ENCODE measurements around the gene PKM. TPM values are rescaled to one million over a fixed set of nuclear protein-coding genes. Genes with fewer than 3 reads are reported as not detected.
A peak's percentile ranks its signal among the peaks of the same experiment; 100 is the strongest.

Gene PKM
- total RNA-seq, 3 donors from 2014 or later: 328 to 450 (median 372) TPM

DNA sequence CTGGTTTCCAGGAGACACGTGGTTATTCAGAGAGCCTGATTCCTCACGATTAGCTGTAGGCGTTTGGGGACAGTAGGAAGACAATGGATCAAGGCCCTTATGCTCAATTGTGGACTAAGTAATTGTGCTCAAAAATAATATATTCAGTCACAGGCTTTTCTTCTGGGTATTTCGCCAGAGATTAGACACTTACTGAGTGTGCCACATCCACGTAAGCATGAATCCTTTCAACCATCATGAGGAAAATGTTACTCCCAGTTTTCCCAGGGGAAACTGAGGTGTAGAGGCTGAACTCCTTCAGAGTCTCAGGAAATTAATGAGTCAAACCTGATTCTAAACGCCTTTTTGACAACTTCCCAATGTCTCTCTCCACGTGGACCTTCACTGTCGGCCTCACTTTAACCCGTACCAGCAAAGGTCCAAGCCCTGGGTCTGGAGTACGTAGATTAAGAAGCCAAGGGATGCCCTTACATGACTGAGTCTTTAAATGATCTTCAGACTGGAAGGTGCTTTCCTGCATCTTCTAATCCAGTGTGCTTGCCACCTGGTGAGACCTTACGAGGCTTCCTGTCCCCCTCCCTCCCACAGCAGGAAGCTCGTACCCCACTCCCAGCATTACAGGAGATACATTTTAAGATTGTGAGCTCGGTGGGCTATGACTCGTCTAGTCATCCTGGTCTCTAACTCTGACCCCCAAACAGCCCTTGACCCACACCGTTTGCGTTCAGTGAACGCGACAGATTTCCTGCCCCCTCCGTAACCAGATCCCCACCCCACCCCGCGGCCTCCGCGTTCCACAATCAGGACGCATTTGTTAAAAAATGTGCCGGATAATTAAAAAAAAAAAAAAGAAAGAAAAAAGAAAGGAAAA lies 1.7 kb downstream of the PKM start:
- no peaks in the 10 kb centered on the region for H3K36me3 ChIP-seq (ENCODE audit: low read depth)
- intact Hi-C loops (cut with DNase I, micrococcal nuclease): no loop called here
- peak overlapping the region; percentile 71 for H3K4me3 ChIP-seq
- no peaks in the 10 kb centered on the region for H3K9me3 ChIP-seq
- TF ChIP-seq, protein P1, sequence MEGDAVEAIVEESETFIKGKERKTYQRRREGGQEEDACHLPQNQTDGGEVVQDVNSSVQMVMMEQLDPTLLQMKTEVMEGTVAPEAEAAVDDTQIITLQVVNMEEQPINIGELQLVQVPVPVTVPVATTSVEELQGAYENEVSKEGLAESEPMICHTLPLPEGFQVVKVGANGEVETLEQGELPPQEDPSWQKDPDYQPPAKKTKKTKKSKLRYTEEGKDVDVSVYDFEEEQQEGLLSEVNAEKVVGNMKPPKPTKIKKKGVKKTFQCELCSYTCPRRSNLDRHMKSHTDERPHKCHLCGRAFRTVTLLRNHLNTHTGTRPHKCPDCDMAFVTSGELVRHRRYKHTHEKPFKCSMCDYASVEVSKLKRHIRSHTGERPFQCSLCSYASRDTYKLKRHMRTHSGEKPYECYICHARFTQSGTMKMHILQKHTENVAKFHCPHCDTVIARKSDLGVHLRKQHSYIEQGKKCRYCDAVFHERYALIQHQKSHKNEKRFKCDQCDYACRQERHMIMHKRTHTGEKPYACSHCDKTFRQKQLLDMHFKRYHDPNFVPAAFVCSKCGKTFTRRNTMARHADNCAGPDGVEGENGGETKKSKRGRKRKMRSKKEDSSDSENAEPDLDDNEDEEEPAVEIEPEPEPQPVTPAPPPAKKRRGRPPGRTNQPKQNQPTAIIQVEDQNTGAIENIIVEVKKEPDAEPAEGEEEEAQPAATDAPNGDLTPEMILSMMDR (IDR thresholded peaks at IDR 0.05): no peak
- H3K4me1 ChIP-seq (ENCODE audit: low read depth): peaks cover 30% of the 10 kb centered on the region
- no peak for DNase-seq
- ATAC-seq: no peak

- DNase-seq (no peak), ATAC-seq (no peak)
- TF ChIP-seq, protein P1 (IDR thresholded peaks at IDR 0.05): no peak
- intact Hi-C loops (cut with DNase I, micrococcal nuclease): no loop called here
- no peak overlapping the region for H3K4me3 ChIP-seq
- no peaks in the 10 kb centered on the region for H3K36me3 ChIP-seq (ENCODE audit: low read depth)
- peaks cover 30% of the 10 kb centered on the region for H3K4me1 ChIP-seq (ENCODE audit: low read depth)
- no peaks in the 10 kb centered on the region for H3K9me3 ChIP-seq
Measured at GRCh38 chr15:72227720-72228119, 3.3 kb downstream of the PKM start.

GRCh38 chr15:72227192-72227586 lies 3.8 kb downstream of the PKM start:
- H3K9me3 ChIP-seq: no peaks in the 10 kb centered on the region
- no peak overlapping the region for H3K4me3 ChIP-seq
- TF ChIP-seq, protein P1 (IDR thresholded peaks at IDR 0.05): no peak
- DNase-seq: peak in 1 of 3 donors; percentile 50
- no peaks in the 10 kb centered on the region for H3K36me3 ChIP-seq (ENCODE audit: low read depth)
- ATAC-seq: no peak
- H3K4me1 ChIP-seq (ENCODE audit: low read depth): peaks cover 25% of the 10 kb centered on the region
- intact Hi-C loops (cut with DNase I, micrococcal nuclease): no loop called here

GRCh38 chr15:72223278-72223677 lies 7.7 kb downstream of the PKM start:
- ATAC-seq: no peak
- intact Hi-C loops (cut with DNase I, micrococcal nuclease): no loop called here
- TF ChIP-seq, protein P1 (IDR thresholded peaks at IDR 0.05): no peak
- Histone ChIP-seq H3K4me1 (ENCODE audit: low read depth) (peaks cover 9% of the 10 kb centered on the region), H3K36me3 (ENCODE audit: low read depth) (no peaks in the 10 kb centered on the region), H3K4me3 (no peak overlapping the region), H3K9me3 (no peaks in the 10 kb centered on the region)
- no peak for DNase-seq

- ATAC-seq (peak; percentile 72), DNase-seq (peak in 2 of 3 donors; percentile 39 to 54)
- H3K36me3 ChIP-seq (ENCODE audit: low read depth): no peaks in the 10 kb centered on the region
- intact Hi-C loops (cut with DNase I, micrococcal nuclease): no loop called here
- H3K4me3 ChIP-seq: no peak overlapping the region
- TF ChIP-seq, protein P1 (IDR thresholded peaks at IDR 0.05): no peak
- peaks cover 9% of the 10 kb centered on the region for H3K4me1 ChIP-seq (ENCODE audit: low read depth)
- no peaks in the 10 kb centered on the region for H3K9me3 ChIP-seq
Measured at GRCh38 chr15:72222393-72222792, 8.6 kb downstream of the PKM start.

All from mucosa of descending colon (tissue), 3 donors.